PC-9 (cell line): ENCODE data around the gene INSYN2B.

Source experiments
- EZH2 ChIP-seq: fragments of 200-600 bp; sonication (generic); IDR thresholded peaks from 2 replicates; pipeline ENCODE4 v1.8.0; 2017; ENCODE audit warnings: antibody characterized with exemption, low read depth
- TF ChIP-seq, protein P1 (sequence below): fragments of 200-600 bp; sonication (generic); conservative IDR thresholded peaks from 2 replicates; pipeline ENCODE4 v1.6.1; 2017; ENCODE audit warnings: mixed run types, antibody characterized with exemption, mild to moderate bottlenecking, moderate library complexity

- TF ChIP-seq, protein P1, sequence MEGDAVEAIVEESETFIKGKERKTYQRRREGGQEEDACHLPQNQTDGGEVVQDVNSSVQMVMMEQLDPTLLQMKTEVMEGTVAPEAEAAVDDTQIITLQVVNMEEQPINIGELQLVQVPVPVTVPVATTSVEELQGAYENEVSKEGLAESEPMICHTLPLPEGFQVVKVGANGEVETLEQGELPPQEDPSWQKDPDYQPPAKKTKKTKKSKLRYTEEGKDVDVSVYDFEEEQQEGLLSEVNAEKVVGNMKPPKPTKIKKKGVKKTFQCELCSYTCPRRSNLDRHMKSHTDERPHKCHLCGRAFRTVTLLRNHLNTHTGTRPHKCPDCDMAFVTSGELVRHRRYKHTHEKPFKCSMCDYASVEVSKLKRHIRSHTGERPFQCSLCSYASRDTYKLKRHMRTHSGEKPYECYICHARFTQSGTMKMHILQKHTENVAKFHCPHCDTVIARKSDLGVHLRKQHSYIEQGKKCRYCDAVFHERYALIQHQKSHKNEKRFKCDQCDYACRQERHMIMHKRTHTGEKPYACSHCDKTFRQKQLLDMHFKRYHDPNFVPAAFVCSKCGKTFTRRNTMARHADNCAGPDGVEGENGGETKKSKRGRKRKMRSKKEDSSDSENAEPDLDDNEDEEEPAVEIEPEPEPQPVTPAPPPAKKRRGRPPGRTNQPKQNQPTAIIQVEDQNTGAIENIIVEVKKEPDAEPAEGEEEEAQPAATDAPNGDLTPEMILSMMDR: no peak
- no peak for TF ChIP-seq EZH2
Observed at GRCh38 chr5:169817031-169817430, 163.3 kb downstream of the INSYN2B start.
